ENCODE measurements around the gene RANBP3.

The RANBP3 gene

DNA sequence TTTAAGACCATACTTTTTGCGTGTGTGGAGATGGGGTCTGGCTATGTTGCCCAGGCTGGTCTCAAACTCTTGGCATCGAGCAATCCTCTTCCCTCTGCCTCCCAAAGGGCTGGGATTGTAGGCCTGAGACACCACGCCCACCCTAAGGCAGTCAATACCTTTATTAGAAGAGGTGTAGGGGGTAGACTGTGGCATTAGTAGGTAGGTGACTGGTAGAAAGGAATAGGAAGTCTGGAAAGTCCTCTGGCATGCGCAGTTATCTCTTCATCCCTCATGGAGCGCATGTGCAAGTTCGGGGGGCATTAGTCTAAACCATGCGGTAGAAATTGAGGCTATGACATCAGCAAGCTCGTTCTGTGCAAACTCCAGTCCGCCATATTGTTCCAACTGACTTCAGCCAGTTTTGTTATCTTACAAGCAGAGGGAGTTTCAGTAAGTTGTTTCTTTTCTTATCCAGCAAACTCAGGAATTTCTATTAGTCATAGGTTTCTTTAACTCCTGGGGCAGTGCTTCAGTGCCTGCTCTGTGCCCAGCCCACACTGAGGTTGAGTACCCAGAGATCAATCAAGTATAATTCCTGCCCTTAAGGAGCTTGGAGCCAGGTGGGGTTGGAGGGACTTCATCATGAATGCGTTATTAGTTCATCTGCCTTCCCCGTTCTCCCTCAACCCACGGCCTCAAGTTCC is 7.3 kb upstream of the RANBP3 start:
- peak; percentile 64 for DNase-seq

DNA sequence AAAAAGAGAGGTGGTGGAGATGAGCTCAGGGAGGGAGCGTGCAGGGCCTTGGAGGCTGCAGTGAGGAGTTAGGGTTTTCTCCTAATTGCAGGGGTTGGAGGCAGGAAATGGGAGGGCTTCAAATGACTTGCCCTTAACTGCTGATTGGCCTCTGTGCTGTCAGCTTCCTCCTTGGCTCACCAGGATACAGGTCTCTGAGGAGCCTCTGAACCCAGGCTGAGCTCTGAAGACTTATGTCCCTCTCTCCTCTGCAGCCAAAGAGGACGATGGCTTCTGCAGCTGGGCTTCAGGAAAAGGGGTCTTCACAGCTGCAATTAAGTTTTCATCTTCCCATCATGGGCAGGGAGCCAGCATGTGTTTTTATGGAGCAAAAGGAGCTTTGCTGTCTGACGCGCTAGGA is 6.7 kb upstream of the RANBP3 start:
- peak; percentile 38 for DNase-seq

DNA sequence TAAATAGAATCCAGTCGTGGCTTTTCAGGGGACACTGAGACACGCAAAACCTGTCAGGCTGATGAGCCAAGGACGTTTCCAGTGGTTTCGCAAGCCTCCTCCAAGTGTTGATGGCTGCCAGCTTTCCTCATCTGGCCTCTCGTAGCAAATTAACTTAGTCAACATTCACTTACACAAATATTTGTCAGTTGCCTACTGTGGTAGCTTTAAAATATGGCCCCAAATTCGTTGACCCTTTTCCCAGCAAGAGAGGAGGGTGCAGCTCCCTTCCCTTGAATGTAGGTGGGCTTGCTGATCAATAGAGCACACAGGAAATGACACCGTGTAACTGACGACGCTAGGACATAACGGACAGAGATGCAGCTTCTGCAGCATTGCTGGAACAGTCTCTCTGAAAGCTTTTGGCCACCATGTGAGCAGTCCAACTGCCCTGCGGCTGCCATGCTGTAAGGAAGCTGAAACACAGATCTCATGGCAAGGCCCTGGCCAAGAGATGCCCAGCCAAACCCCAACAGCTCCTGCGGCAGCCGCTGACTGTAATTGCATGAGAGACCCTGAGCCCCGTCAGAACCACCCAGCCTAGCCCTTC is 5.5 kb upstream of the RANBP3 start:
- no peak for DNase-seq

DNA sequence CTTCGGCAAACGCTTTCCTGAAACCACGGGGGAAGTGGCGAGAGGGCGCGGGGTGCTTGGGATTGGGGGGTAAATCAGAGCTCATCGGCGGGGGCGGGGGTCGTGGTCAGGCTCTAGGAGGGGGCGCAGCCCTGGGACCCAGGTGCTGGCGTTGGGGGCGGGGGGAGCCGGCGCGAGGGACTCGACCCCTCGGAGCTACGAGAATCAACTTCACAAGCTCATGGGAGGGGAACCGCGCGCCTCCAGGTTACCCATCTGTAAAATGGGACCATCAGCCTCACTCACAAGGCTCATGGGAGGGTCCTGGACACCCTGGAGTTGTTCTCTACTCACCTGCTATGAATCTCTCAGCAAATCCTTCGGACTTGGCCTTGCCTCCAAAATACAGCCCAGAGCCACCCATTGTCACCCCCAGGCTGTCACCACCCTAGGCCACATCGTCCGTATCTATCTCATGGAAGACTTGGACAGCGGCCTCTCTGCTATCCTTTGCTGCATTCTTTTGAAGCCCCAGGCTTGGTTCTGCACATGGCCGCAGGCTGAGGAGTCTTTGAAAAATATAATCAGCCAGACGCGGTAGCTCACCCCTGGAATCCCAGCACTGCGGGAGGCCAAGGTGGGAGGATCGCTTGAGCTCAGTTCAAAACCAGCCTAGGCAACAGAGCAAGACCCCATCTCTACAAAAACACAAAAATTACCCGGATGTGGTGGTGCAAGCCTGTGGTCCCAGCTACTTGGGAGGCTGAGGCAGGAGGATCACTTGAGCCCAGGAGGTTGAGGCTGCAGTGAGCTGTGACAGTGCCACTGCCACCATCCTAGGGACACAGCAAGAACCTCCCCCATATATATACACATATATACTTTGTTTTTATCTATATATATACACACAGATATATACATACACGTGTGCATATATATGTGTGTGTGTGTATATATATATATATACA is 939 bp upstream of the RANBP3 start:
- peak; percentile 30 for DNase-seq

DNA sequence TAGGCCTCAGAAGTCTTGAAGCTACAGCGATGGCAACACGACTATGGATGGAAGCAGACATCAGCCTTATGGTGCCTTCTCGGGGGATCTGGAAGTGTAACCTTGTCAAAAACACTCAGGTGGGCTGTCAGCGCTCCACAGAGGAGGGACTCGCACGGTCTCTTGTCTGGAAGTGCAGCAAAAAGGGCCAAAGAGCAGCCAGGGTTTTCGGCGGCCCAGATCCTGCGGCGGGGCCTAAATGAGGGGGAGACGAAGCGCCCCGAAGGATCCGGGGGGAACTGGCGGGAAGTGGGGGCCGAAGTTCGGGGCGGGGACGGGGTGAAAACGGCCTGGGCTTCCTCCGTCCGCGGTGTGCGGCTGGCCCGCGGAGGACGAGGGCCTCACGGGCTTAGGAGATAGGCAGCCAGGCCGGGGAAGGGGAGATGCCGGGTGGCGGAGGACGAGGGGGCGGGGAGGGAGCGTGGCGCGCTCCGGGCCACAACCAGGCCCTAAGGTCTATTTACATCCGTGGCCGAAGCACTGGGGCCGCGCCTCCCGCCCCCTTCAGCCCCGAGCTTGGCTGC is 637 bp downstream of the RANBP3 start:
- DNase-seq = no peak

DNA sequence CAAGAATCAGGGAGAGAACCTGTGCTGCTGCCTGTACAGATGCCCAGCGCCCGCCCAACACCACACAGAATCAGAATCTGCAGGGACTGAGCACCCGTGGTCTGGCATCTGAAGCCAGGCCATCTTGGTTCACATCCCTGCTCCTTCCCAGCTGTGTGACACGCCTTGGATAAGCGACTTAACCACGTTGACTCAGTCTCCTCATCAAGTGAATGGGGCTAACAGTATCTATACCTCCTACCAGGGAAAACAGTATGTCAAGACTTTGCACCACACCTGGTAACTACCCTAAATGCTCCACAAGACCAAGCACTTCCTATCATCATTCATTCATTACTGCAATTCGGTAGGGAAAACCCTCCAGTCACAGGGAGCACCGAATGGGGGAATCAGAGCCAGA is 1.2 kb downstream of the RANBP3 start:
- DNase-seq = no peak

DNA sequence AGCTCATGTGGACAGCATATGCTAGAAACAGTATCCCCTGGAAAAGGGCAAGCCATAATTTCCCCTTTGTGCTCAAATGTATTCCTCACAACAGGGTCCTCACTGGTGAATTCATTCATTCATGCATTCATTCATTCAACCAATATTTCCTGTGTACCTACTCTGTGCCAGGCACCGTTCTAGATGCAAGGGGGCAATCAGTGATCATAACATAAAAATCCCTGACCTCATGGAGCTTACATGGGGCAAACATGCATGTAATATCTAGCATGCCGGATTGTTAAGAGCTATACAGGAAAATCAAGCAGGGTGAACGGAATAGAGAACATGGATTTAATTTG is 2.6 kb downstream of the RANBP3 start:
- no peak for DNase-seq

DNA sequence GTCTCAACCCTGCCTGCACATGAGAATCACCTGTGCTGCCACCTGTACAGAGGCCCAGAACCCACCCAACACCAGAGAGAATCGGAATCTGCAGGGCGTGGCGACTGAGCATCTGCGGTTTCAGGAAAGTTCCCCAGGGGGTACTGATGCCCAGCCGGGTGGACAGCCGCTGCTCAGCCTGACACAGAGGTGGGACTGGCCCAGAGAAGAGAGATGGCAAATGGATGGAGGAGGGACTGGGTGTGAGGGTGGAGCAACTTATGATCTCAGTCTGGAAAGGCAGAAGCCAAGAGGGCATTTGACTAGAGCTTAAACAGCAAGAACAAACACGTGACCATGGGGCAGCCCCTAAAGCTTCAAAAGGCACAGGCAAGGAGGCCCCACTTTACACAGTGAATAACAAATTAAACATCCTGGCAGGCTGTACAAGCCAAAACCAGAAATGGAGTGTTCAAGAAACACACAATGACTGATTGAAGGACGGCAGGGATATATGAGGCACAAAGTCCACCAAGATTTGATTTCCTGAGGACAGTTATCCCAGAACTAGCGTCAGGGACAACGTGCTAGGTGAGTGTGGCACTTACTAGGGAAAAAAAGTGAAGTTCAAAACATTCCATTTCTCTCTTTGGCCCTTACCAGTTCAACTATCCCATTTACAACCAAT is 3.1 kb downstream of the RANBP3 start:
- DNase-seq = no peak

DNA sequence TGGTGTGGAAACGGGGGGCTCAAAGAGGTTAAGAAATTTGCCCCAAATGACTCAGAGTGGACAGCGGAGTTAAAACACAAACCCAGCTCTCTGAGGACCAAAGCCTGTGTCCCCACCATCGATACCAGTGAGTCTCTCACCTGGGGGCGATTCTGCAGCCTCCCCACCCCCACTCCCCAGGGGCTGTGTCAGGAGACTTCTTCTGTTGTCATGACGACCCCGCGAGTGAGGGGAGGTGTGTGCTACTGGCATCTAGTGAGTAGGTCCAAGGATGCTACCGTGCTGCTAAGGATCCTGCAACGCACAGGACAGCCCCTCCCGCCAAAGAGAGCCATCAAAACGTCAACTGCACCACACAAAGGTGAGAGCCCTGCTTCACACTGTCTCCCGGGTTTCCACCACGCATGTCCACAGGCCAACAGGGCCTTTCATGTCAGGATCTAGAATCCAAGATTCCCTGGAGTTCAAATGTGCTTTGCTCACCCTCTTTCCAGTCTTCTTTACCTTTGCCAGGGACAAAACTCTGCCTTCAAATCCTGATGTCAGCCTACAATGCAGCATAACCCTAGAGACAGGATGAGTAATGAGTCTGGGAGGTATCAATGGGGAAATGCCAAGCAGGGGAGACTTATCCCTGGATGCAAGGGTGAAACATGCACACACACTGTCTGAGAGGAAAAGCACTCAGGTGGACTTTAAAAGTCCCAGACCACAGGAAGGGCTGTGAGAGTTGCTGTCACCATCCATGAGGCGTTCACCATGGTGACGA is 3.9 kb downstream of the RANBP3 start:
- DNase-seq = no peak

DNA sequence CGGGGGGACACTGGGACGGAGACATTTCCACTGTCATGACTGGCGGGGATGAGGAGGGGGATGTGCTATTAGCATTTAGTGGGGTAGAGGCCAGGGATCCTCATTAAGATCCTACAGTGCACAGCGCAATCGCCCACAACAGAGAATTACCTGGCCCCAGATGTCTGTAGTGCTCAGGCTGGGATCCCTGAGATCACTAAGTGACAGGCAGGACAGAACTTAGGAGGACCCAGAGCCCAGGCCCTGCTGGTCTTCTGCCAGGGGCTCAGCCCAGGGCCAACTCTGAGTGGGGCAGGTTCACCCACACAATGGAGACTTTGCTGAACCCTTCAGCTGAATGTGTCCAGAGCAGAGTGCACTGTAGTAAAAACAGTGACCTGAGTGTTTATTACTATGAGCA is 4.6 kb downstream of the RANBP3 start:
- DNase-seq = no peak

DNA sequence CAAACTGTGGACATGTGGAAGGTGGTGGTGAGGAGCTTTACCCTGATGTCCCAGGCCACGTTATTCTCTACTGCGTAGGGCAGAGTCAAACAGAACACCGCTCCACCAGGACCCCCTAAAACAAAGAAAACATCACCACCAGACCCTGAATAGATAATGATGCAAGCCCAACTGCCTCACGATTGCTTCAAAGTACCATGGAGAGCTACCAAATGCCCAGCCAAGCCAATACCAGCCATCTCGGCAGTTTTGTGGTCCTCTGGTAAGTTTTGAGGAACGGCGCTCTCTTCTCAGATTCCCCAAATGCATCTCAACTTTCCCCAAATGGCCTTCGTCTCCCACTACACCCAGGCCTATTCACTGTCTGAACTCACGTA is 5.6 kb downstream of the RANBP3 start:
- no peak for DNase-seq

DNA sequence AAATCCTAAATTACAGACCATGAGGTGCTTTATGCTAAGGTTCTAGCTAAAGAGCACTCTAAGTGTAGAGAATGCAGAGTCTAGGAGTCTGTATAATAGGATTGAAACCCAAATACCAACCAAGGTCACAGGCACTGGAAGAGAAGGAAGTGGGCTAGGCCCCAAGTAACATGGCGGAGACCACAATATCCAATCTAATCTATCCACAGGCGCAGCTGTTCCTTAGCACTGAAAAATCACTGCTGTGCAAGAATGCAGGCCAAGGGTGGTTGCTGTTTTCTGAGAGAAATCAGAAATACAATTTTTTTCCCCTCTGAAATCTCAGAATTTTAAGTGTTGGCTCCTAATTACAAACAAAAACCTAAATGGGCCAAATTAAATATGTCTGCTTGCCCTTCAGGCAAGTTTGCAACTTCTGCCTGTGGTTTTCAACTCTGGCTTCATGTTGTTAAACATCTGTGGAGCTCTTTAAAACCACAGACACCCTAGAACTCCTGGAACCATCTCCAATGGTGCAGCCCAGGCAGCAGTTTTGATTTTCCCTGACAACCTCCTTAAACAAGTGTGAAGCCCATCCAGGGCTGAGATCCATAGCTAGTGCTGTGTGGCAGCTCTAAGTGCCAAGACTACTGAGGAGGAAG is 6.1 kb downstream of the RANBP3 start:
- peak; percentile 67 for DNase-seq

DNA sequence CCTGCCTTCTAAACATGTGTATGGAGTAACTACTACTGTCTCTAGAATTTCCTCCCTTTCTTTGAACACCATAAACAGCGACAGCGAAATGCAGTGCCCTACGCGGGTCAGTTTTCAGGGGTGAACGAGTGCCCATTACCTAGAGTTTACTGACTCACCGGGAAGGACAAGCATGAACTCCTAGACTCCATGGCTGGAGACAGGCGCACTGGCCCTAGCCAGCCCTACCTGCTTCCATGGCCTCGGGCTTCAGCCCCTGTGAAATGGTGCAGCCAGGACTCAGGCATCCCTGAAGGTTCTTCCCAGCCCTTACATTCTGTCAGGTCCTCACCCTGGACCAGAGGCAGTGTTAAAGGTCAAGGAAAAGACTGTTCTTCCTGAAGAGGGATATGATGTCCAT is 8.5 kb downstream of the RANBP3 start:
- DNase-seq = no peak

DNA sequence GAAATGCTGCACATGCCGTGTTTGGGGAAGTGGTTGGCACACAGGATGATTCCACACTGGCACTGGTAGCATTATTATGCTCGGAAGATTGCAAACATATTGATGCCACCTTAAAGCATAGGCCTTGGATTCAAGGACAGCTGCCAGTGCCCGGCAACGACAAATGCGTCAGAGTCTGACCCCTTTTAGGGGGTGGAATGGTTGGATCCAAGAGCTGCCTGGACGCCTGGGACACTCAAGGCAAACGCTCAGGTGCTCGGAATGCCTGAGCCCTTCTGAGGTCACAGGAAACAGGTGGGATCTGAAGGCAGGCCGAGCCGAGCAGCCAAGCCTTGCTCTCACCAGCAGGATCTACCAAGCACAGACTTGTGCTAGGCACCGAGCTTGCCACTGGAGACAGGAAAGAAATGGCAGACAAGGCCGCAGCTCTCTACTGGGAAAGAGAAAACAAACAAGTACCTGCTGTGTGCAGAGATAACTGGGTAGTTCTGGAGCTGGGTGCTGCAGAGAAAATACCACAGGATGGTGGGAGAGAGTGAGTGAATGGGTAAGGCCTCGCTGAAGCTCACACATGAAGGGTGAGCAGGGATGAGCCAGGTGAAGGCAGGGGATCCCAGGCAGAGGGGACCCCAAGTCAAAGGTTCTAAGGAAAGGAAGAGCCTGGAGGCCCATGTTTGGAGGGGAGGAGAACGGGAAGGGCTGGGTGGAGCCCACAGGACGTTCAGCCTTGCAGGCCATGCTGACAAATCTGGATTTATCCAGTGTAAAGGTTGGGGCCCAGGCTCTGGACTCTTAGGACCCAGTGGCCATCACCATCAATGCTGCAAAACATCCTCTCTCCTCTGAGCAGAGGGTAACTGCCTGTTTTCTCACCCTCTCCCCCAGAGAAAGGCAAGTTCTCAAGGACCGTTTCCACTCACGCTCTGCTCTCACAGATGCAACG is 9.2 kb downstream of the RANBP3 start:
- DNase-seq = no peak

DNA sequence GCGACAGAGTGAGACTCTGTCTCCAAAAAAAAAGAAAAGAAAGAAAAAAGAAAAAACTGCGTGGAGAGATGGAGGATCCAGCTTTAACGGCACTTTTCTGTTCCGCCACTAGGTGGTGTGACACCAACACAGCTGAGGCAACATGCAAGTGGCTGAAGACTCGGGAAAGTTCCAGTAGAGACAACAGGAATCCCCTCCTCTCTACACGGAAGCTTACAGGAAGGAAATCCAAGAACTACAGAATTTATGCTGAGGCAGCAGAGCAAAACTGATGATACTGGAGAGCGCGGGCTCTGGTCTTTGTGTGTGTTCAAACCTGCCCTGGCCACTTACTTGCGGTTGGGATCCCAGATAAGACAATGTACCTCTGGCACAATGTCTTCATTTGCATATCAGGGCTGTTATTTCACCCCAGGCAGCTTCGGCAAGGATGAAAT is 9.9 kb downstream of the RANBP3 start:
- peak; percentile 86 for DNase-seq

DNA sequence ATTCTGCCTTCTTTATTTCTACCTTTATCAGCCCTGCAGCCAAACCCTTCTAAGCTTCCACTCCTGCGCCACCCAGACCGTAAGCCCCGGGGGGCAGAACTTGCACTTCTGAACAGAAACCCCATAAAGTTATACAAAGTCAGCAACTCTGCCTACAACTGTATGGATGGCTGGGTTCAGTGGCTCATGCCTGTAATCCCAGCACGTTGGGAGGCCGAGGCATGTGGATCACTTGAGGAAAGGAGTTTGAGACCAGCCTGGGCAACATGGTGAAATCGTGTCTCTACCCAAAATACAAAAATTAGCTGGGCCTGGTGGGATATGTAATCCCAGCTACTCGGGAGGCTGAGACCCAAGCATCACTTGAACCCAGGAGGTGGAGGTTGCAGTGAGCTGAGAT is 10.4 kb downstream of the RANBP3 start:
- no peak for DNase-seq

DNA sequence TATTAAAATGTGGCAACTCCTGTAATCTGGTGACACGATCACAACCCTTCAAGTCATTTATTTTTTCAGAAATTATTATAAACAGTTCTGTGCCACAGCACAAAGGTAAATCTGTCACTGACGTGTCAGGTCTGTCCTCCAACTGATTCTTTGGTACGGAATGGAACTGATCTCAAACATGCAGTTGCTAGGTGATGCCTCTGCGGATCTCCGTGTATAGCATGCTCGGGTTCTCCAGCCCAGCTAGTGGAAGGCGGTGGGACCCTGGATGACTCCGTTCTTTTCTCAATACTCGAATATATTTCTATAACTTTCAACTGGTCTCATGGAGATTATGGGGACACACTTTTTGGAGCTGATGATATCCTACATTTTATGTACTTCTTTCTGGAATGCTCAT is 11.0 kb downstream of the RANBP3 start:
- DNase-seq = no peak

DNA sequence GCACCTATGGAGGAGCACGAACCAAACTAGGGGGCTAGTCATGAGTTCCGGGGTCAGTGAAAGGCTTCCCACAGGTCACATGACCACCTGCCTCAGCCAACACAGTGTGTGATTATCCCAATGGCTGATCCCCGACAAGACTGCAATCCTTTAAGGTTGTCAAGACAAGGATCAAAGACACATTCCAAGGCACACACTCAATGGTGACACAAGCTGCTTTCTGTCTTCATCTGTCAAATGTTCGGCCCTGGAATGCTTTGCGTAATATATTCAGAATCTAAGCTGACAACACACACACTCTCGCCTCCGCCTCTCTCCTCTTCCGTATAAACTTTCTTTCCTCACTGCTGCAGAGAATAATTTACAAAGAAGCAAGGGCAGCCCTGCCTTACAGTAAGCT is 11.7 kb downstream of the RANBP3 start:
- no peak for DNase-seq

DNA sequence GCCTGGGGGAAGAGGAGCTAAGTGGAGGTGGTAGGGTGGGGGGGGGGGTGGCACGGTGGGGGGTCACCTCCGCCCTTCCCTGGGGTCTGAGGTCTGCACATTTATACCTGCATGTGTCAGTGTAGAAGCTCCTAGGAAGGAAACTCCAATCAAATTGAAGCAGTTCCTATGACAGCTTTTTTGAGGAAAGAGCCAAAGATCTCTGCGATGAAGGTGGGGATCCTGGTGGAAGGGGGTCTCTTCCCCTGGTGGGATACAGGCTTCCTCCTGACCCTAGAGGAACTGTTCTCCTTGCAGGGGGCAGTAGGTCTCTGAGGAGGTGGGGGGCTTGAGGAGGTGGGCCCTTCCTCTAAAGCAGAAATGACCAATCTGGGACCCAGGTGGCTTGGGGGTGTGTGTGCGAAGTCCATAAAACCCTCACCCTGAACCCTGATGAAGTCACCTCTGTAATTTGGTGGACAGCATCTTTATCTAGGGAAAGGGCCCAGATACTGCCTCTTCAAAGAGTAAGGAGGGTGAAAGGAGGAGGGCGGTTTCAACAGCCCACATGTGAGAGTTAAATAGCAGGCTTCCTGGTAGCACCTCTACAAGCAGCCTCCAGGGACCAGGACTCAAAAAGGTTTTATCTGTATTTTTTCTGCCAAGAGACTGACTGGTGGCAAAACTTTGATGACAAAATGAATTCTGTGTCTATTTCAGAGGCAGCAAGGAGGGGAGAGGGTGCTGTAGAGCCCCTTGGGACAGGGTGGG is 12.9 kb downstream of the RANBP3 start:
- DNase-seq = no peak

DNA sequence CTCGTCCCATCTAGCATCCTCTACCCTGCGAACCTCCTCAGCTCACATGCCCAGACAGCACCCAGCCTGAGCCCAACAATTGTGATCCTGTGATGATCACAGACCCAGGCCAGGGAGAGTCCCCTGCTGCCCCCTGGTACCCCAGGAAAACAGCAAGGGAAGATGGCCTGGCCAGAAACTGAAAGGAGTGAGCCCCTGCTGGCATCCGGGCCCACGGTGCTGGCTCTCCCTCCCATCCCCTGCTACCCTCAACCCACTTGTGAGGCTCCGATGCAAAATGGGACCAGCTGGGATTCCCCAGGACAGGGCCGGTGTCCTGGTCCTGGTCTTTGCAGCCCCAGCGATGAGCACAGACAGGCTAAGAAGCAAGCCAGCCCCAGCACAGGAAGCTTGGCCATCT is 14.1 kb downstream of the RANBP3 start:
- no peak for DNase-seq
